ENCODE measurements around the gene OR6C76.

The OR6C76 gene

GRCh38 chr12:55470088-55470829 lies 44.2 kb downstream of the OR6C76 start, which contains the start of gene OR6C70:
TSS of gene OR6C70 (minus strand) at chr12:55470138. CDS start at chr12:55470138, 0 bp downstream.
- DNase-seq: no peak

GRCh38 chr12:55472264-55472663 lies 46.2 kb downstream of the OR6C76 start:
- no peak for DNase-seq

Data from RPMI8226 (cell line).